Activated CD8-positive, alpha-beta T cell treated with anti-CD3 and anti-CD28 coated beads, Interleukin-2, amount 10 ng/mL, durations not matched to agents 7 days and 5 days (primary cell): ENCODE measurements around the gene KICS2. TPM values are rescaled to one million over a fixed set of nuclear protein-coding genes. Genes with fewer than 3 reads are reported as not detected.
"Not testable (repeated sequence)": the region's sequence is repeated elsewhere in the genome, so short reads cannot be mapped to it uniquely, and the experiment has no call there.

Experiments used
- ATAC-seq: fragments of 150-1000 bp; cut with Tn5 transposase; one replicate; pipeline ENCODE4 v1.10.0; 2021; ENCODE audit warnings: moderate library complexity
- CTCF ChIA-PET: fragments of 350-600 bp; sonication (Branson Sonifier 250); formaldehyde crosslinking; loops from one replicate; lab custom pipeline; 2021; ENCODE audit warnings: antibody characterized with exemption; lab: Charles Lee
- POLR2A ChIA-PET: fragments of 350-600 bp; sonication (Branson Sonifier 250); formaldehyde crosslinking; loops from one replicate; lab custom pipeline; 2021; ENCODE audit warnings: antibody characterized with exemption; lab: Charles Lee
- DNase-seq: peaks from one replicate; pipeline ENCODE4 v3.0.0-alpha.2; 2020
- H3K27ac Mint-ChIP-seq: one replicate; pipeline ENCODE4 v1.8.0; 2021; ENCODE audit warnings: mild to moderate bottlenecking, mixed read lengths
- H3K27me3 Mint-ChIP-seq: one replicate; pipeline ENCODE4 v1.8.0; 2021; ENCODE audit warnings: low read depth, mixed read lengths
- H3K36me3 Mint-ChIP-seq: one replicate; pipeline ENCODE4 v1.8.0; 2021; ENCODE audit warnings: low read depth, mixed read lengths
- H3K4me1 Mint-ChIP-seq: one replicate; pipeline ENCODE4 v1.8.0; 2021; ENCODE audit warnings: low read depth, mixed read lengths
- H3K4me3 Mint-ChIP-seq: one replicate; pipeline ENCODE4 v1.8.0; 2021; ENCODE audit warnings: mild to moderate bottlenecking, mixed read lengths
- H3K9me3 Mint-ChIP-seq: one replicate; pipeline ENCODE4 v1.8.0; 2022; ENCODE audit warnings: mixed read lengths; ENCODE audit not compliant: insufficient read depth
- total RNA-seq, 2 experiments: library from RNA; stranded (reverse); gene quantifications; one replicate each; pipeline ENCODE4 v1.2.3, GENCODE V29; 2021

Gene KICS2
- total RNA-seq, 2 experiments from 2014 or later = 7.7 to 9.9 TPM

DNA sequence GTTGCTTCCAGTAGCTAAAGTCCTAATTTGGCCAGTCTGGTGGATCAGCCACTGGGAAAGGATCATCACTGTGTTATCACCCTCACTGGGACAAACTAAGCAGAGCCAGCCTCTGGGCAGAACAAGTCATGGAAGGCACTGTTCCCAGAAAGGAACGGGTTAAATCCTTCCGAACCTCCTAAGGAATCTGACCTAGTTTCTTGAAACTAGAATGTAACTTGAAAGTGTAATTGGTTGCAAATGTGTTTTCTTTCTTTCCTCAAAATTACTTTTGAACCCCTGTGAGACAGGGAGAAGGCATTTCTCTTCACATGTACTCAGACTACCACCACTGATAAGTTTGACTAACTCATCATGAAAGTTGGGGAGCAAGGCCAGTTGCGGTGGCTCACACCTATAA, 18.7 kb upstream of the KICS2 start:
- no peak for ATAC-seq
- Mint-ChIP-seq H3K36me3 (no peaks in the 10 kb centered on the region), H3K4me3 (no peak overlapping the region), H3K27me3 (peaks cover 11% of the 10 kb centered on the region), H3K27ac (no peak overlapping the region), H3K4me1 (no peaks in the 10 kb centered on the region), H3K9me3 (no peaks in the 10 kb centered on the region)
- no peak for DNase-seq
- CTCF ChIA-PET = no interaction called here
- POLR2A ChIA-PET = no interaction called here

DNA sequence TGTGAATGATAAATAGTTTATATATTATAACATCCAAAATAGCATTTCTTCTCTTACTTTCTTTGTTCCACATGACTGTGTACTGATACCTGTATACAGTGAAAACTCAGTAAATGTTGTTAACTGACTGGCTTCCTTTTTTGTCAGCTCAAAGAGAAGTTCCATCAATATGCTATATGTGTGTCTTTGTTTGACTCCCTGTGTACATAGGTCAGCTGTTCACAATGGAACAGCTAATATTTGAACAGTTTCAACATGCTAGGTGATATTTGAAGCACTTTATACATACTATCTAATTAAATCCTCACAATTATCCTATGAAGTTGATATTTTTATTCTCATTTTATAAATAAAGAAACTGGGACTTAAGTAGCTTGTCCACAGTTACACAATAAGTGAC, 15.3 kb upstream of the KICS2 start:
- no peaks in the 10 kb centered on the region for H3K9me3 Mint-ChIP-seq
- DNase-seq (no peak), ATAC-seq (no peak)
- ChIA-PET POLR2A (no interaction called here), CTCF (interaction anchor here (1.7 kb wide), 1 partner anchor 393 kb away, joined by 5 read pairs; the partner anchor contains the start of gene SRGAP1)
- H3K36me3 Mint-ChIP-seq = no peaks in the 10 kb centered on the region
- no peak overlapping the region for H3K4me3 Mint-ChIP-seq
- no peak overlapping the region for H3K27ac Mint-ChIP-seq
- H3K27me3 Mint-ChIP-seq = peaks cover 9% of the 10 kb centered on the region
- H3K4me1 Mint-ChIP-seq = no peaks in the 10 kb centered on the region

DNA sequence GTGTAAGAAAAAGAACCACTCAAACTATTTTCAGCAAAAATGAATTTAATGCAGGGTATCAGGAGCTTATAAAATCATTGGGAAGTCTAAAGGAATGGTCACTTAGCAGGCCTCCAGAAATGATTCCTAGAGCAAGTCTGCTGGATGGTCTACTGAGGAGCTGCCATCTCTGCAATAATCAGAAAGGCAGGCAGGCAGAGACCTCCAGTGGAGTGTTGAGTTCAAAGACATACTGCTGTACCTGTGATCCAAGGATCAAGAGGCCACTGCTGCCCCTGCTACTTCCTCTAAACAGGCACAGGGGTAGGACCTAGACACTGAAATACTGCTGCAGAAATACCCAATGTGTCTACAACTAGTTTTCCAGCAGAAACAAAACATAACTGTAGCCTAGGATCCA, 14.5 kb upstream of the KICS2 start:
- ChIA-PET CTCF (interaction anchor here (1.0 kb wide), 1 partner anchor 88 kb away, joined by 3 read pairs; no protein-coding TSS in a partner anchor), POLR2A (no interaction called here)
- Mint-ChIP-seq H3K27me3 (peaks cover 9% of the 10 kb centered on the region), H3K9me3 (no peaks in the 10 kb centered on the region), H3K4me1 (no peaks in the 10 kb centered on the region), H3K27ac (no peak overlapping the region), H3K4me3 (no peak overlapping the region), H3K36me3 (no peaks in the 10 kb centered on the region)
- no peak for ATAC-seq
- no peak for DNase-seq

DNA sequence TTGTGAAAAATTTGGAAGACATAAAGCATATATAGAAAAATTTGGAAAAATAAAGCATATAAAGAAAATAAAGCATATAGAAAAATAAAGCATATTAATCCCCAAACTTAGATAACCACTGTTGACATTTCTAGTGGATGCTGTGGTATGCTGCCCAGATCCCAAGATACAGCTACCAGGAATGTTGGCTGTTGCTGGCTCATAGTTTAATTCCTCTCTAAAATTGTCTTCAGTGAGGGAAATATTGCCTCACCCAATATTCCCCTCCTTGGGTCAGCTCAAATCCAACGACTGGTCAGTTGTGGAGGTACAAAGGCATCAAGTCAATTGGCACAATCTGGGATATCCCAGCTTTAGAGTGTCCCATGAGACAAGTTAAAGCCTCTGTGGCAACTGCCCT, 10.1 kb upstream of the KICS2 start:
- Mint-ChIP-seq H3K36me3 (no peaks in the 10 kb centered on the region), H3K4me3 (no peak overlapping the region), H3K27me3 (peaks cover 15% of the 10 kb centered on the region), H3K4me1 (no peaks in the 10 kb centered on the region), H3K9me3 (no peaks in the 10 kb centered on the region), H3K27ac (no peak overlapping the region)
- CTCF ChIA-PET = no interaction called here
- POLR2A ChIA-PET = no interaction called here
- ATAC-seq (no peak), DNase-seq (no peak)

DNA sequence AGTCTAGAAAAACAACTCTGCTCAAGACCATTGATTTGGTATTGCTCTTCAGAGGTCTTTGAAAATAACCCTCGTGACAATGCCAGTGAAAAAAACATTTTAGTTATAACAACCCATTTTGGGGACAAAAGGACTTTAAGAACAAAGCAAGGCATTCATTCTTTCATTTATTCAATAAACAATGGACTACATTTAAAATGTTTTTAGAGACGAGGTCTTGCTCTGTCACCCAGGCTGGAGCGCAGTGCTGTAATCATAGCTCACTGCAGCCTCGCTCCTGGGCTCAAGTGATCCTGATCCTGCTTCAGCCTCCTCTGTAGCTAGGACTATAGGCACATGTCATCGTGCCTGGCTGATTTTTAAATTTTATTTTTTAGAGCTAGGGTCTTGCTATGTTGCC, 7.7 kb upstream of the KICS2 start:
- no peak overlapping the region for H3K4me3 Mint-ChIP-seq
- ChIA-PET POLR2A (no interaction called here), CTCF (no interaction called here)
- peaks cover 13% of the 10 kb centered on the region for H3K27me3 Mint-ChIP-seq
- ATAC-seq (no peak), DNase-seq (no peak)
- no peaks in the 10 kb centered on the region for H3K4me1 Mint-ChIP-seq
- no peak overlapping the region for H3K27ac Mint-ChIP-seq
- H3K36me3 Mint-ChIP-seq = no peaks in the 10 kb centered on the region
- H3K9me3 Mint-ChIP-seq = no peaks in the 10 kb centered on the region

DNA sequence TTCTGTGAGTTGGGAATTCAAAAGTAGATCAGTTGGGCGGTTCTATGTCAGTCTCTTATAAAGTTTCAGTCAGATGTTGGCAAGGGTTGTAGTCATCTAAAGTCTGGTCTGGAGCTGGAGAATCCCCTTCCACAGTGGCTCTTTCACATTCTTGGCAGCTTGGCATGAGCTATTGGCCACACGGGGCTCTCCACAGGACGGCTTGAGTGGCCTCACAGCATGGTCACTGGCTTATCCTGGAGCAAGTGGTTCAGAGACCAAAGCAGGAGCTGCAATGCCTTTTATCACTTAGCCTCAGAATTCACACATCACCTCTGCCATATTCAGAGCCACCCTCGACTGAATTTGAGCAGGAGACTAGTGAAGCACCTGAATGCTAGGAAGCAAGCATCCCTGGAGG, 7.1 kb upstream of the KICS2 start:
- Mint-ChIP-seq H3K4me1 (no peaks in the 10 kb centered on the region), H3K27ac (no peak overlapping the region), H3K4me3 (no peak overlapping the region), H3K27me3 (peaks cover 11% of the 10 kb centered on the region), H3K9me3 (no peaks in the 10 kb centered on the region), H3K36me3 (no peaks in the 10 kb centered on the region)
- ATAC-seq = no peak
- ChIA-PET CTCF (no interaction called here), POLR2A (no interaction called here)
- no peak for DNase-seq

DNA sequence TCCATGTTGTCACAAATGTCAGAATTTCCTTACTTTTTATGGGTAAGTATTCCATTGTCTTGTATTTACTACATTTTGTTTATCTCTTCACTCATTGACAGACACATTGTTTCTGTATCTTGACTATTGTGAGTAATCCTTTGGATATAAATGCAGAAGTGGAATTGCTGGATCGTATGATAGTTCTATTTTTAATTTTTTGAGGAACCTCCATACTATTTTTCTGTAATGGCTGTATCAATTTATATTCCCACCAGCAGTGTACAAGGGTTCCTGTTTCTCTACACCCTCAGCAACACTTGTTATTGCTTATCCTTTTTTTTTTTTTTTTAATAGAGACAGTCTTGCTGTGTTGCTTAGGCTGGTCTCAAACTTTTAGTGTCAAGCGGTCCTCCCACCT, 3.5 kb upstream of the KICS2 start:
- Mint-ChIP-seq H3K4me3 (no peak overlapping the region), H3K36me3 (no peaks in the 10 kb centered on the region), H3K27me3 (peaks cover 11% of the 10 kb centered on the region), H3K4me1 (peaks cover 13% of the 10 kb centered on the region), H3K27ac (no peak overlapping the region), H3K9me3 (no peaks in the 10 kb centered on the region)
- ChIA-PET POLR2A (no interaction called here), CTCF (no interaction called here)
- ATAC-seq (no peak), DNase-seq (no peak)

DNA sequence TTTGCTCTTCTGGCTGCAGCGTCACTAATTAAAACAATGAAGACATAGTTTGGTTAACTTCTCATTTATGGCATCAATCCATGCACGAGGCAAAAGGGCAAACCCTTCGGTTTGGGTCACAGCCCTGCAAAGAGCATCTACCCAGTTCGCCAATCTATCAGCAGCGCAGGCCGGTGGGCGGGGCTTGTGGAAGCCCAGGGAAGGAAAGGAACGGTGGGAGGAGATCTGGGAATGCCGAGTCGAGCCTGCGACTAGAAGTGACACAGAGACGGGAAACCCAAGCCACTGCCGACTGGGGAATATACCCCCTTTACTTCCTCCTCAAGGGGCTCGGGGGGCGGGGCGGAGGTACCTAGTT, 466 bp downstream of the KICS2 start:
- peaks cover 34% of the 10 kb centered on the region for H3K4me1 Mint-ChIP-seq
- H3K9me3 Mint-ChIP-seq = no peaks in the 10 kb centered on the region
- CTCF ChIA-PET = interaction anchor here (1.1 to 1.5 kb wide), 3 partner anchors 182 to 553 kb away, joined by 3 to 4 read pairs (median 3); partner anchors contain the start of genes DPY19L2 and SRGAP1
- ATAC-seq (peak; percentile 28), DNase-seq (peak; percentile 58)
- H3K27me3 Mint-ChIP-seq = peaks cover 3% of the 10 kb centered on the region
- H3K4me3 Mint-ChIP-seq = peak overlapping the region; percentile 90
- POLR2A ChIA-PET = interaction anchor here (0.6 to 1.4 kb wide), 3 partner anchors 19 to 169 kb away, joined by 3 to 6 read pairs (median 6); partner anchors contain the start of gene C12orf56
- H3K36me3 Mint-ChIP-seq = no peaks in the 10 kb centered on the region
- H3K27ac Mint-ChIP-seq = peak overlapping the region; percentile 93

DNA sequence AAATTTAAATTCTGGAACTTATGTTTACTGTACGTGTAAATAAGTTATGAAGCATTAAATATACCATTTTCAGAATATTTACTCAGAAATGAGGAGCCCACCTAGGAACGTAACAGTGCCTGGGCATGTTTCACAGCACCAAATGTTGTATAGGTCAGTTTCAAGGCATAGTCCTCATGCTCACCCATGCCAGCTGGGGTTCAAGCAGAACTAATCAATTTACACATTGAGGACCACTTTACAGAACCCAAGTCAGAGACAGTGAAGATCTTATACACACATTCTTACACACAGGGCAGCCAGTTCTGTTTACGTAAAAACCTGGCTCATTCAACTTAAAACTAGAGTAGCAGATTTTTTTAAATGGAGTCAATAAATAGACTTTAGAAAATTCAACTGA, 2.0 kb downstream of the KICS2 start:
- ChIA-PET CTCF (interaction anchor here (1.5 kb wide), 1 partner anchor 183 kb away, joined by 3 read pairs; no protein-coding TSS in a partner anchor), POLR2A (no interaction called here)
- Mint-ChIP-seq H3K36me3 (peaks cover 4% of the 10 kb centered on the region), H3K27ac (no peak overlapping the region), H3K4me1 (peaks cover 34% of the 10 kb centered on the region), H3K27me3 (peaks cover under 1% of the 10 kb centered on the region), H3K4me3 (no peak overlapping the region), H3K9me3 (no peaks in the 10 kb centered on the region)
- no peak for ATAC-seq
- DNase-seq = no peak

DNA sequence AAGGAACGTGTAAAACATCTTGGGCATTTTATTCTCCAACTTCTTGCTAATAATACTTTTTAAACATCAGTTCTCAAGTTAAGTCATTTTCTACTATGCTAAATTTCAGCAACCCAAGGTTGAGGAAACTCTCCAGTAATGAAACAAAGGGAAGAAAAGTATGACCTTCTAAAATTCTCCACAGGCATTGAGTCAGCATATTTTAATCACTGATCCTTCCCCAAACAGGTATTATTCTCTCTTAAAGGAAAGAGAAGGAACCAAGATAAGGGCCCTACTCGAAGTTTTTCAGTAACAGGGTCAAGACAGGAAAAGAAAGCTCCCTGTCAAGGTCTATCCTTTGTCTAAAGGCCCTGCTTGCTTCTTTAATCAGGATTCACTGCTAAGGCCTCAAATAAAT, 3.0 kb downstream of the KICS2 start:
- POLR2A ChIA-PET = interaction anchor here (1.9 kb wide), 1 partner anchor 11 kb away, joined by 4 read pairs; no protein-coding TSS in a partner anchor
- Mint-ChIP-seq H3K27me3 (no peaks in the 10 kb centered on the region), H3K36me3 (peaks cover 4% of the 10 kb centered on the region), H3K4me3 (peak overlapping the region; percentile 48), H3K9me3 (no peaks in the 10 kb centered on the region), H3K27ac (peak overlapping the region; percentile 26), H3K4me1 (peaks cover 34% of the 10 kb centered on the region)
- no peak for ATAC-seq
- CTCF ChIA-PET = interaction anchor here (1.5 kb wide), 1 partner anchor 11 kb away, joined by 4 read pairs; no protein-coding TSS in a partner anchor
- no peak for DNase-seq

DNA sequence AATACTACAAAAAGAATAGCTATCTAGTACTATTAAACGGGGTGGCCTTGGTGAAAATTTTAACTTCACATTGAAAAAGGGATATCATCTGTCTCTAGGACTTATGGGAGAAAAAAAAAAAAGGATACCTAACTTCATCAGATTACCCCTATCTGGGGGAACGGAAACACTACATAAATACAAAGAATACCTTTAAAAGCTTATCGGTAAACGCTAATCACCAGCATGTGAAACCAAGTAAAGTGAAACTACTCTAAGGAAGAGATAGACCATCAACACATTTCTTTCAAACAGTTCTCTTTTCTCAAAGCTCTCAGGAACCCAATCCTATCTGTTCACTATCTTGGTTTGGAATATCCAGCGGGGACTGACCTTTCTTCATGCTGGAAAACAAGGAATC, 3.5 kb downstream of the KICS2 start:
- Mint-ChIP-seq H3K27ac (peak overlapping the region; percentile 56), H3K4me1 (peaks cover 34% of the 10 kb centered on the region), H3K36me3 (peaks cover 4% of the 10 kb centered on the region), H3K4me3 (peak overlapping the region; percentile 58), H3K27me3 (no peaks in the 10 kb centered on the region), H3K9me3 (no peaks in the 10 kb centered on the region)
- ATAC-seq (no peak), DNase-seq (no peak)
- ChIA-PET CTCF (interaction anchor here (1.0 to 1.5 kb wide), 3 partner anchors 11 to 379 kb away, joined by 3 to 4 read pairs (median 4); no protein-coding TSS in a partner anchor), POLR2A (interaction anchor here (1.9 kb wide), 1 partner anchor 11 kb away, joined by 4 read pairs; no protein-coding TSS in a partner anchor)

DNA sequence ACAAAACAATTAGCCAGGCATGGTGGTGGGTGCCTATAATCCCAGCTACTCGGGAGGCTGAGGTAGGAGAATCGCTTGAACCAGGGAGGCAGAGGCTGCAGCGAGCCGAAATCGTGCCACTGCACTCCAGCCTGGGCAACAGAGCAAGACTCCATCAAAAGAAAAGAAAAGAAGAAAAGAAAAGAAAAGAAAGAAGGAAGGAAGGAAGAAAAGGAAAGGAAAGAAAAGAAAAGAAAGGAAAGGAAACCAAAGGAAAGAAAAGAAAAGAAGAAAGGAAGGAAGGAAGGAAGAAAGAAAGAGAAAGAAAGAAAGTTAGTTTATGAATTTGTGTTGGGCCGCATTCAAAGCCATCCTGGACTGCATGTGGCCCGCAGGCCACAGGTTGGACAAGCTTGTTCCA, 4.5 kb downstream of the KICS2 start:
- CTCF ChIA-PET = interaction anchor here (1.3 to 1.5 kb wide), 2 partner anchors 10 to 378 kb away, joined by 4 read pairs; no protein-coding TSS in a partner anchor
- peaks cover 34% of the 10 kb centered on the region for H3K4me1 Mint-ChIP-seq
- POLR2A ChIA-PET = interaction anchor here (0.6 to 1.9 kb wide), 2 partner anchors 10 to 52 kb away, joined by 3 to 4 read pairs; no protein-coding TSS in a partner anchor
- not testable (repeated sequence) for ATAC-seq, DNase-seq, H3K9me3 Mint-ChIP-seq, H3K36me3 Mint-ChIP-seq, H3K27ac Mint-ChIP-seq, H3K4me3 Mint-ChIP-seq, H3K27me3 Mint-ChIP-seq
